HEK293T (cell line): ENCODE results near the gene RAPGEF1.

Experiments used
- CTCF ChIA-PET: fragments of 350-600 bp; formaldehyde crosslinking; extraction: SDS; loops from one replicate; lab custom pipeline; 2021; ENCODE audit warnings: antibody characterized with exemption, inconsistent platforms; lab: Yijun Ruan, JAX
- POLR2A ChIA-PET: fragments of 350-600 bp; formaldehyde crosslinking; extraction: SDS; loops from one replicate; lab custom pipeline; 2020; ENCODE audit warnings: antibody characterized with exemption, inconsistent platforms; lab: Yijun Ruan, JAX
- DNase-seq: peaks from one replicate; pipeline ENCODE4 v3.0.0; 2012; ENCODE audit warnings: mixed read lengths; ENCODE audit errors: extremely low spot score
- ARNT ChIP-seq: fragments of 450-650 bp; IDR thresholded peaks from 2 replicates; pipeline ENCODE4 v1.6.1; 2017; ENCODE audit warnings: mild to moderate bottlenecking
- BHLHE40 ChIP-seq: fragments of 450-650 bp; IDR thresholded peaks from 2 replicates; pipeline ENCODE4 v1.6.1; 2016; ENCODE audit warnings: mild to moderate bottlenecking, moderate library complexity, borderline replicate concordance
- CTBP1 ChIP-seq: fragments of 450-650 bp; IDR thresholded peaks from 2 replicates; pipeline ENCODE4 v1.6.1; 2016; ENCODE audit warnings: borderline replicate concordance
- ELF4 ChIP-seq: fragments of 450-650 bp; IDR thresholded peaks from 2 replicates; pipeline ENCODE4 v1.6.1; 2017; ENCODE audit warnings: antibody characterized with exemption
- FOXA1 ChIP-seq: fragments of 450-650 bp; IDR thresholded peaks from 2 replicates; pipeline ENCODE4 v1.6.1; 2016; ENCODE audit warnings: mild to moderate bottlenecking
- FOXK2 ChIP-seq: fragments of 450-650 bp; IDR thresholded peaks from 2 replicates; pipeline ENCODE4 v1.6.1; 2016; ENCODE audit warnings: mild to moderate bottlenecking
- FOXM1 ChIP-seq: fragments of 450-650 bp; IDR thresholded peaks from 2 replicates; pipeline ENCODE4 v1.6.1; 2017; ENCODE audit warnings: mild to moderate bottlenecking, borderline replicate concordance
- HDGF ChIP-seq: fragments of 450-650 bp; IDR thresholded peaks from 2 replicates; pipeline ENCODE4 v1.6.1; 2017; ENCODE audit warnings: antibody characterized with exemption, borderline replicate concordance
- L3MBTL2 ChIP-seq: fragments of 450-650 bp; conservative IDR thresholded peaks from 2 replicates; pipeline ENCODE4 v1.6.1; 2016; ENCODE audit warnings: mild to moderate bottlenecking
- LEF1 ChIP-seq: fragments of 450-650 bp; IDR thresholded peaks from 2 replicates; pipeline ENCODE4 v1.6.1; 2017; ENCODE audit warnings: mild to moderate bottlenecking, borderline replicate concordance
- NFRKB ChIP-seq: fragments of 450-650 bp; IDR thresholded peaks from 2 replicates; pipeline ENCODE4 v1.6.1; 2016; ENCODE audit warnings: mild to moderate bottlenecking, moderate library complexity
- PKNOX1 ChIP-seq: fragments of 450-650 bp; IDR thresholded peaks from 2 replicates; pipeline ENCODE4 v1.6.1; 2016
- SP1 ChIP-seq: fragments of 450-650 bp; IDR thresholded peaks from 2 replicates; pipeline ENCODE4 v1.6.1; 2017
- SUZ12 ChIP-seq: fragments of 450-650 bp; IDR thresholded peaks from 2 replicates; pipeline ENCODE4 v1.6.1; 2016; ENCODE audit warnings: mild to moderate bottlenecking
- TARDBP ChIP-seq: fragments of 450-650 bp; IDR thresholded peaks from 2 replicates; pipeline ENCODE4 v1.6.1; 2016
- ZNF384 ChIP-seq: fragments of 450-650 bp; IDR thresholded peaks from 2 replicates; pipeline ENCODE4 v1.6.1; 2016

The RAPGEF1 gene

GRCh38 chr9:131735238-131736128 lies 4.4 kb downstream of the RAPGEF1 start:
- CTCF ChIA-PET, result interaction anchor here (0.6 to 1.2 kb wide), 2 partner anchors 203 to 524 kb away, joined by 3 to 5 read pairs; no protein-coding TSS in a partner anchor
- POLR2A ChIA-PET, result interaction anchor here (0.7 kb wide), 1 partner anchor 158 kb away, joined by 3 read pairs; no protein-coding TSS in a partner anchor
- TF ChIP-seq SUZ12 (no peak), ELF4 (no peak), L3MBTL2 (no peak), HDGF (no peak), NFRKB (no peak), CTBP1 (no peak), ZNF384 (no peak), FOXK2 (no peak), LEF1 (no peak), FOXM1 (no peak), FOXA1 (no peak), TARDBP (no peak), PKNOX1 (no peak), ARNT (no peak), BHLHE40 (no peak), SP1 (no peak)
- DNase-seq, result no peak

GRCh38 chr9:131734781-131735180 lies 5.1 kb downstream of the RAPGEF1 start:
- TF ChIP-seq SP1, result no peak
- no peak for TF ChIP-seq ARNT
- TF ChIP-seq NFRKB, result no peak
- no peak for TF ChIP-seq FOXA1
- no peak for TF ChIP-seq CTBP1
- TF ChIP-seq ZNF384, result no peak
- no peak for TF ChIP-seq SUZ12
- TF ChIP-seq TARDBP, result no peak
- no peak for TF ChIP-seq ELF4
- TF ChIP-seq L3MBTL2, result no peak
- TF ChIP-seq HDGF, result no peak
- TF ChIP-seq FOXK2, result no peak
- no peak for TF ChIP-seq PKNOX1
- TF ChIP-seq BHLHE40, result no peak
- no peak for TF ChIP-seq FOXM1
- no peak for TF ChIP-seq LEF1
- POLR2A ChIA-PET, result no interaction called here

GRCh38 chr9:131734165-131734610 lies 5.7 kb downstream of the RAPGEF1 start:
- no peak for TF ChIP-seq L3MBTL2
- TF ChIP-seq LEF1, result no peak
- TF ChIP-seq CTBP1, result no peak
- TF ChIP-seq FOXM1, result no peak
- CTCF ChIA-PET, result no interaction called here
- DNase-seq, result no peak
- POLR2A ChIA-PET, result interaction anchor here (0.9 kb wide), 1 partner anchor 203 kb away, joined by 3 read pairs; the partner anchor contains the start of gene UCK1

More at GRCh38 chr9:131734781-131735180, 5.1 kb downstream of the RAPGEF1 start:
- no peak for DNase-seq
- CTCF ChIA-PET, result no interaction called here

- no peak for DNase-seq
- POLR2A ChIA-PET, result interaction anchor here (0.9 kb wide), 1 partner anchor 202 kb away, joined by 3 read pairs; the partner anchor contains the start of gene UCK1
- CTCF ChIA-PET, result no interaction called here
- TF ChIP-seq HDGF (no peak), ELF4 (no peak), TARDBP (no peak), SUZ12 (no peak), ZNF384 (no peak), PKNOX1 (no peak), NFRKB (no peak), LEF1 (no peak), L3MBTL2 (no peak), FOXK2 (no peak), FOXA1 (no peak), FOXM1 (no peak), CTBP1 (no peak), BHLHE40 (no peak), ARNT (no peak)
These were observed 6.3 kb downstream of the RAPGEF1 start for GRCh38 chr9:131733541-131734061.

- POLR2A ChIA-PET, result no interaction called here
- CTCF ChIA-PET, result interaction anchor here (0.6 kb wide), 1 partner anchor 25 kb away, joined by 3 read pairs; no protein-coding TSS in a partner anchor
- TF ChIP-seq FOXA1 (no peak), SUZ12 (no peak), NFRKB (no peak), TARDBP (no peak), PKNOX1 (no peak), ZNF384 (no peak), HDGF (no peak), ELF4 (no peak), LEF1 (no peak), FOXK2 (no peak), CTBP1 (no peak), FOXM1 (no peak), L3MBTL2 (no peak), SP1 (no peak), BHLHE40 (no peak), ARNT (no peak)
- no peak for DNase-seq
These were observed 7.1 kb downstream of the RAPGEF1 start for GRCh38 chr9:131732636-131733289.
